Measurements from ENCODE around the gene TNNC2.

GRCh38 chr20:45840700-45841198, 13.6 kb upstream of the TNNC2 start:
- TF ChIP-seq, protein P1, sequence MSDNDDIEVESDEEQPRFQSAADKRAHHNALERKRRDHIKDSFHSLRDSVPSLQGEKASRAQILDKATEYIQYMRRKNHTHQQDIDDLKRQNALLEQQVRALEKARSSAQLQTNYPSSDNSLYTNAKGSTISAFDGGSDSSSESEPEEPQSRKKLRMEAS (IDR thresholded peaks at IDR 0.05) = no peak
- TF ChIP-seq RAD21 (IDR thresholded peaks at IDR 0.05; ENCODE audit: low read depth) (no peak), YY1 (IDR thresholded peaks at IDR 0.05; ENCODE audit: low read depth) (no peak), CREB1 (IDR thresholded peaks at IDR 0.05; ENCODE audit: low read depth) (no peak), EGR1 (IDR thresholded peaks at IDR 0.05) (no peak), CEBPB (IDR thresholded peaks at IDR 0.05) (no peak), TCF12 (IDR thresholded peaks at IDR 0.05; ENCODE audit: low read depth) (no peak), FOXM1 (IDR thresholded peaks at IDR 0.05; ENCODE audit: borderline replicate concordance, low read depth) (no peak), TAF1 (IDR thresholded peaks at IDR 0.05; ENCODE audit: low read depth) (no peak), EP300 (IDR thresholded peaks at IDR 0.05; ENCODE audit: borderline replicate concordance) (no peak), USF1 (IDR thresholded peaks at IDR 0.05) (no peak)
- TF ChIP-seq, protein P2, sequence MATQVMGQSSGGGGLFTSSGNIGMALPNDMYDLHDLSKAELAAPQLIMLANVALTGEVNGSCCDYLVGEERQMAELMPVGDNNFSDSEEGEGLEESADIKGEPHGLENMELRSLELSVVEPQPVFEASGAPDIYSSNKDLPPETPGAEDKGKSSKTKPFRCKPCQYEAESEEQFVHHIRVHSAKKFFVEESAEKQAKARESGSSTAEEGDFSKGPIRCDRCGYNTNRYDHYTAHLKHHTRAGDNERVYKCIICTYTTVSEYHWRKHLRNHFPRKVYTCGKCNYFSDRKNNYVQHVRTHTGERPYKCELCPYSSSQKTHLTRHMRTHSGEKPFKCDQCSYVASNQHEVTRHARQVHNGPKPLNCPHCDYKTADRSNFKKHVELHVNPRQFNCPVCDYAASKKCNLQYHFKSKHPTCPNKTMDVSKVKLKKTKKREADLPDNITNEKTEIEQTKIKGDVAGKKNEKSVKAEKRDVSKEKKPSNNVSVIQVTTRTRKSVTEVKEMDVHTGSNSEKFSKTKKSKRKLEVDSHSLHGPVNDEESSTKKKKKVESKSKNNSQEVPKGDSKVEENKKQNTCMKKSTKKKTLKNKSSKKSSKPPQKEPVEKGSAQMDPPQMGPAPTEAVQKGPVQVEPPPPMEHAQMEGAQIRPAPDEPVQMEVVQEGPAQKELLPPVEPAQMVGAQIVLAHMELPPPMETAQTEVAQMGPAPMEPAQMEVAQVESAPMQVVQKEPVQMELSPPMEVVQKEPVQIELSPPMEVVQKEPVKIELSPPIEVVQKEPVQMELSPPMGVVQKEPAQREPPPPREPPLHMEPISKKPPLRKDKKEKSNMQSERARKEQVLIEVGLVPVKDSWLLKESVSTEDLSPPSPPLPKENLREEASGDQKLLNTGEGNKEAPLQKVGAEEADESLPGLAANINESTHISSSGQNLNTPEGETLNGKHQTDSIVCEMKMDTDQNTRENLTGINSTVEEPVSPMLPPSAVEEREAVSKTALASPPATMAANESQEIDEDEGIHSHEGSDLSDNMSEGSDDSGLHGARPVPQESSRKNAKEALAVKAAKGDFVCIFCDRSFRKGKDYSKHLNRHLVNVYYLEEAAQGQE (IDR thresholded peaks at IDR 0.05; ENCODE audit: low read depth) = no peak

All from Ishikawa (cell line).